Activated CD4-positive, alpha-beta T cell treated with anti-CD3 and anti-CD28 coated beads, Interleukin-2, amount 50 U/mL, for 16 hours (primary cell): ENCODE data around the gene YPEL1.
"Not testable (repeated sequence)": the region's sequence is repeated elsewhere in the genome, so short reads cannot be mapped to it uniquely, and the experiment has no call there.

ENCODE experiments used
- DNase-seq: peaks from one replicate; pipeline ENCODE4 v3.0.0-alpha.2; 2020

The YPEL1 gene

GRCh38 chr22:21720191-21720859 is 15.3 kb downstream of the YPEL1 start:
- not testable (repeated sequence) for DNase-seq

GRCh38 chr22:21719024-21719423 is 16.6 kb downstream of the YPEL1 start:
- DNase-seq, result no peak

- no peak for DNase-seq
Observed at GRCh38 chr22:21718499-21718898, 17.1 kb downstream of the YPEL1 start.

- DNase-seq, result not testable (repeated sequence)
Observed at GRCh38 chr22:21716395-21717122, 19.0 kb downstream of the YPEL1 start.

- no peak for DNase-seq
Observed at GRCh38 chr22:21714786-21715185, 20.8 kb downstream of the YPEL1 start.

GRCh38 chr22:21714059-21714770 is 21.4 kb downstream of the YPEL1 start:
- DNase-seq, result no peak

- no peak for DNase-seq
Observed at GRCh38 chr22:21713428-21714058, 22.1 kb downstream of the YPEL1 start.

GRCh38 chr22:21712751-21713427 is 22.7 kb downstream of the YPEL1 start:
- DNase-seq, result peak; percentile 70

- no peak for DNase-seq
Observed at GRCh38 chr22:21711851-21712250, 23.7 kb downstream of the YPEL1 start.

- no peak for DNase-seq
Observed at GRCh38 chr22:21710156-21710555, 25.4 kb downstream of the YPEL1 start.

GRCh38 chr22:21709688-21710087 is 25.9 kb downstream of the YPEL1 start:
- DNase-seq, result no peak

GRCh38 chr22:21708960-21709359 is 26.6 kb downstream of the YPEL1 start:
- DNase-seq, result no peak

- DNase-seq, result no peak
Observed at GRCh38 chr22:21707677-21708076, 27.9 kb downstream of the YPEL1 start.

- no peak for DNase-seq
Observed at GRCh38 chr22:21703684-21704316, 31.8 kb downstream of the YPEL1 start.

GRCh38 chr22:21702700-21703683 is 32.6 kb downstream of the YPEL1 start:
- no peak for DNase-seq

- no peak for DNase-seq
Observed at GRCh38 chr22:21702094-21702493, 33.5 kb downstream of the YPEL1 start.

GRCh38 chr22:21701384-21701971 is 34.1 kb downstream of the YPEL1 start:
- DNase-seq, result no peak

- no peak for DNase-seq
Observed at GRCh38 chr22:21700822-21701221, 34.8 kb downstream of the YPEL1 start.

GRCh38 chr22:21699643-21700042 is 36.0 kb downstream of the YPEL1 start:
- DNase-seq, result no peak
